Fibroblast of the aortic adventitia (primary cell): ENCODE measurements around the gene CXCL12. TPM values are rescaled to one million over a fixed set of nuclear protein-coding genes. Genes with fewer than 3 reads are reported as not detected.

Source experiments
- DNase-seq: peaks from one replicate; pipeline ENCODE4 v3.0.0-alpha.2; 2010; ENCODE audit warnings: low read depth
- H3K4me3 ChIP-seq: 2 replicates; pipeline ENCODE4 v1.5.1; 2011; ENCODE audit warnings: low read depth, mild to moderate bottlenecking, control low read depth, low read length, moderate library complexity
- total RNA-seq: library from RNA; depleted of rRNA; stranded (reverse); fragments of >200 nt; gene quantifications from 2 replicates; pipeline ENCODE4 v1.2.3, GENCODE V29; 2012; ENCODE audit warnings: low replicate concordance
- TF ChIP-seq, protein P1 (sequence below): IDR thresholded peaks from 2 replicates; pipeline ENCODE4 v1.5.1; 2011; ENCODE audit warnings: mild to moderate bottlenecking, low read length, control low read depth, inconsistent platforms; ENCODE audit not compliant: insufficient read depth

The CXCL12 gene
- total RNA-seq, 1 donor: 381 TPM

- TF ChIP-seq, protein P1, sequence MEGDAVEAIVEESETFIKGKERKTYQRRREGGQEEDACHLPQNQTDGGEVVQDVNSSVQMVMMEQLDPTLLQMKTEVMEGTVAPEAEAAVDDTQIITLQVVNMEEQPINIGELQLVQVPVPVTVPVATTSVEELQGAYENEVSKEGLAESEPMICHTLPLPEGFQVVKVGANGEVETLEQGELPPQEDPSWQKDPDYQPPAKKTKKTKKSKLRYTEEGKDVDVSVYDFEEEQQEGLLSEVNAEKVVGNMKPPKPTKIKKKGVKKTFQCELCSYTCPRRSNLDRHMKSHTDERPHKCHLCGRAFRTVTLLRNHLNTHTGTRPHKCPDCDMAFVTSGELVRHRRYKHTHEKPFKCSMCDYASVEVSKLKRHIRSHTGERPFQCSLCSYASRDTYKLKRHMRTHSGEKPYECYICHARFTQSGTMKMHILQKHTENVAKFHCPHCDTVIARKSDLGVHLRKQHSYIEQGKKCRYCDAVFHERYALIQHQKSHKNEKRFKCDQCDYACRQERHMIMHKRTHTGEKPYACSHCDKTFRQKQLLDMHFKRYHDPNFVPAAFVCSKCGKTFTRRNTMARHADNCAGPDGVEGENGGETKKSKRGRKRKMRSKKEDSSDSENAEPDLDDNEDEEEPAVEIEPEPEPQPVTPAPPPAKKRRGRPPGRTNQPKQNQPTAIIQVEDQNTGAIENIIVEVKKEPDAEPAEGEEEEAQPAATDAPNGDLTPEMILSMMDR: no peak
- no peak for DNase-seq
- H3K4me3 ChIP-seq: no peak overlapping the region
Measured at GRCh38 chr10:44416936-44417335, 32.0 kb upstream of the CXCL12 start.

DNA sequence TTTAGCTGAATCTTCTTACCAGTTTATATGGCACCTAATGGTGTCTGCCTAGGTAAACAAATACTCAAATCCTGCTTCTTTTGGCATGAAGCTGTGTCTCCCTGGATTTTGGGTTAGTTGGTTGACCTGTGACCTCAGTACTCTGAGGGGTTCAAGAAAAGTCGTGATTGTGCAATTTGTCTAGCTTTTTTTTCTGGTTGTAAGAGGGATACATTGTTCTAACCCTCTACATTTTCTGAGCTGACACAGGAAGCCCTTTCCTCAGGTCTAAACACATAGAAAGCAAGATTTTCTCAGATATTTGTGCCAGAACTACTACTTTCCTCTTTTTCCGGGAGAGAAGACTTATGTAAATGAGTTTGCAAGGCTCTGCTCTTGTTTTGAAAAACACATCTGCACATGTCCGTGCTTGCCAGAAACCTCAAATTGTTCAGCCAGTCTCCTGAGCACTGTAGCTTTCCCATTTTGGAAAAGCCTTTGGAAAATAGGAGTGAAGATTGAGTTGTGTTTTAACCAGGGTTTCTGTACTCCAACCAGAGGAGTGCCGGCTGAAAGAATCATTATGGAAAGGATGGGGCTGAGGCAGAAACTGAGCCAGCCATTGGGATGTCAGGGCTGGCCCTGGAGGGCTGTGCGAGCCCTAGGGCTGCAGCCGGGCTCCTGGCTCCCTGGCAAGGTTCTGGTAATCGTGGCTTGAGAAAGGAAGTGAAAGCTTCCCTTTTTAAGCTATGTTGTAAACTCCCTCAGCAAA lies 31.3 kb upstream of the CXCL12 start:
- no peak overlapping the region for H3K4me3 ChIP-seq
- TF ChIP-seq, protein P1: no peak
- peak; percentile 53 for DNase-seq

- DNase-seq: peak; percentile 40
- TF ChIP-seq, protein P1: no peak
- no peak overlapping the region for H3K4me3 ChIP-seq
Measured at GRCh38 chr10:44415121-44415520, 30.2 kb upstream of the CXCL12 start.

DNA sequence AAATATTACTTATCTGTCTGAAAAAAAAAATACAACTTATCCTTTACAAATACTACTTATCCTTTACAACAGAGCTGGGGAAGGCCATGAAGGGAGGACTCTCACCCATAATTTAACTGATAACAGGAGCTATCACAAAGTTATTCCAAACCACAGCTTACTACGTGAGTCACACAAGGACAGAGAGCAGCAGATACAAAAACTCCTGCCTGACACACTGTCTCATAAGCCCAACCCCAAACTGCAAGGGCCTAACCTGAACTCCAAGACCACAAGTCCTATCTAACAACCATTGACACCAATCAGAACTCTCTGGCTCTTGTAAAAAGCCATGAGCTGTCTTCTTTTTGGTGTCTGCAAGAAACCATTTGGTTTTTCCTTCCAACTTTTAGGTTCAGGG lies 28.5 kb upstream of the CXCL12 start:
- H3K4me3 ChIP-seq: no peak overlapping the region
- TF ChIP-seq, protein P1: no peak
- DNase-seq: peak; percentile 48

- TF ChIP-seq, protein P1: no peak
- no peak for DNase-seq
- no peak overlapping the region for H3K4me3 ChIP-seq
Measured at GRCh38 chr10:44411251-44411650, 26.4 kb upstream of the CXCL12 start.

DNA sequence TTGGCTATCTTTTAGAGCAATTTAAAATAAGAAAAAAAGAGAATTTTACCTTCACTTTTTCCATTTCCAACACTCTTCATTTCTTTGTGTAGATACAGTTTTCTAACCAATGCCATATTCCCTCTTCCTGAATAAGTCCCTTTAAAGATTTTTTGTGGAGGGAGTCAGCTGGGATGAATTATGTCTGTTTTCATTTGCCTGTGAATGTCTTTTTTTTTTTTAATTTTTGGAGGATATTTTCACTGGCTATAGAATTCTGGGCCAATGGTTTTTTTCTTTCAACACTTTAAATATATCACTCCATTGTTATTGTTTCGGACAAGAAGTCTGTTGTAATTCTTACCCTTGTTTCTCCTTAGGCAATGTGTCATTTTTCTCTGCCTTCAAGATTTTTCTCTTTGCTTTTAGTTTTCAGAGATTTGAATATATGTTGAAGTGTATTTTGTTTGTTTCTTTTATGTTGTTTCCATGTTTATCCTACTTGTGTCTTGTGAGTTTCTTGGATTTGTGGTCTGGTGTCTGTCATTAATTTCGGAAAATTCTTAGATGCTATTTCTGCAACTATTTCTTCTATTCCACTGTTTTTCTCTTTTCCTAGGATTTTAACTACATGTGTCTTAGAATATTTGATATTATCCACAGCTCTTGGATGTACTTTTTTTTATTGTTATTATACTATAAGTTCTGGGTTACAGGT lies 20.0 kb upstream of the CXCL12 start:
- H3K4me3 ChIP-seq: no peak overlapping the region

More for the DNA sequence above, 20.0 kb upstream of the CXCL12 start:
- no peak for DNase-seq
- TF ChIP-seq, protein P1: no peak
